ENCODE data around the gene EPB41. TPM values are rescaled to one million over a fixed set of nuclear protein-coding genes. Genes with fewer than 3 reads are reported as not detected.

Gene EPB41
- total RNA-seq, 1 experiment from 2014 or later, result 40.7 TPM

DNA sequence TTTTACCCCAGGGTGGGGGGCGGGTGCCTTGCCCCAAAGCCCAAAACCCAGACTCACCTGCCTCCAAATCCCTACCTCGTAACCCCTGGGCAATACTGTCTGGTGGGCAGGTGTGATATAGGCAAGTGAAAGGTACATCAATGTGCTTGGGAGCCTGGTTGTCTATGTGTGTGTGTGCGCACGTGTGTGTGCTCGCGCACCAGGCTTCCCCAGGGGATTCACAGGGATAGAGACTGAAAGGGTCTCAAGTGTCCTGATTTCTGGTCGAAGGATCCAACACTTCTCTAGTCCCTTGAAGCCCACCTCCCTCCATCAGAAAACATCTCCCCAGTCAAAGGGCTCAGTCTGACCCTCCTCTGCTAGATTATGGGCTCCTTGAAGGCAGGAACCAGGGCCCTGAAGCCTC lies 28.9 kb upstream of the EPB41 start:
- intact Hi-C loops (cut with micrococcal nuclease; ENCODE audit: unreplicated experiment), result no loop called here
- BruUV-seq (replicated peaks), result no TSS peak

GRCh38 chr1:28885977-28886730 lies 28.2 kb upstream of the EPB41 start:
- intact Hi-C loops (cut with micrococcal nuclease; ENCODE audit: unreplicated experiment), result no loop called here
- CTCF ChIA-PET, result no interaction called here
- Mint-ChIP-seq H3K9me3 (ENCODE audit: low read depth, unreplicated experiment) (no peaks in the 10 kb centered on the region), H3K27me3 (ENCODE audit: unreplicated experiment) (no peaks in the 10 kb centered on the region), H3K4me1 (ENCODE audit: low read depth, unreplicated experiment) (peaks cover 37% of the 10 kb centered on the region), H3K4me3 (ENCODE audit: low read depth, unreplicated experiment) (peak overlapping the region; percentile 92), H3K27ac (ENCODE audit: unreplicated experiment) (peak overlapping the region; percentile 78), H3K36me3 (ENCODE audit: insufficient read depth, unreplicated experiment) (peaks cover 36% of the 10 kb centered on the region)
- DNase-seq, result no peak
- BruUV-seq (replicated peaks), result no TSS peak
- no peak for TF ChIP-seq CTCF (IDR thresholded peaks at IDR 0.05; ENCODE audit: unreplicated experiment)

More for the DNA sequence above, 28.9 kb upstream of the EPB41 start:
- H3K9me3 Mint-ChIP-seq (ENCODE audit: low read depth, unreplicated experiment), result no peaks in the 10 kb centered on the region
- no peak for DNase-seq
- H3K4me1 Mint-ChIP-seq (ENCODE audit: low read depth, unreplicated experiment), result peaks cover 37% of the 10 kb centered on the region
- CTCF ChIA-PET, result interaction anchor here (0.6 to 2.6 kb wide), 10 partner anchors 9 to 317 kb away, joined by 3 to 14 read pairs (median 4); partner anchors contain the start of gene EPB41
- H3K36me3 Mint-ChIP-seq (ENCODE audit: insufficient read depth, unreplicated experiment), result peaks cover 36% of the 10 kb centered on the region
- H3K27me3 Mint-ChIP-seq (ENCODE audit: unreplicated experiment), result no peaks in the 10 kb centered on the region
- H3K27ac Mint-ChIP-seq (ENCODE audit: unreplicated experiment), result peak overlapping the region; percentile 78
- no peak overlapping the region for H3K4me3 Mint-ChIP-seq (ENCODE audit: low read depth, unreplicated experiment)
- TF ChIP-seq CTCF (IDR thresholded peaks at IDR 0.05; ENCODE audit: unreplicated experiment), result no peak

GRCh38 chr1:28886731-28887418 lies 27.5 kb upstream of the EPB41 start:
- intact Hi-C loops (cut with micrococcal nuclease; ENCODE audit: unreplicated experiment), result no loop called here
- H3K9me3 Mint-ChIP-seq (ENCODE audit: low read depth, unreplicated experiment), result no peaks in the 10 kb centered on the region
- CTCF ChIA-PET, result interaction anchor here (1.5 kb wide), 1 partner anchor 147 kb away, joined by 4 read pairs; no protein-coding TSS in a partner anchor
- DNase-seq, result peak; percentile 93
- peaks cover 37% of the 10 kb centered on the region for H3K4me1 Mint-ChIP-seq (ENCODE audit: low read depth, unreplicated experiment)
- H3K4me3 Mint-ChIP-seq (ENCODE audit: low read depth, unreplicated experiment), result peak overlapping the region; percentile 92
- no peak for TF ChIP-seq CTCF (IDR thresholded peaks at IDR 0.05; ENCODE audit: unreplicated experiment)
- peaks cover 36% of the 10 kb centered on the region for H3K36me3 Mint-ChIP-seq (ENCODE audit: insufficient read depth, unreplicated experiment)
- no peaks in the 10 kb centered on the region for H3K27me3 Mint-ChIP-seq (ENCODE audit: unreplicated experiment)
- peak overlapping the region; percentile 78 for H3K27ac Mint-ChIP-seq (ENCODE audit: unreplicated experiment)
- BruUV-seq (replicated peaks), result no TSS peak

GRCh38 chr1:28887419-28887834 lies 26.9 kb upstream of the EPB41 start:
- H3K9me3 Mint-ChIP-seq (ENCODE audit: low read depth, unreplicated experiment), result no peaks in the 10 kb centered on the region
- peaks cover 37% of the 10 kb centered on the region for H3K4me1 Mint-ChIP-seq (ENCODE audit: low read depth, unreplicated experiment)
- intact Hi-C loops (cut with micrococcal nuclease; ENCODE audit: unreplicated experiment), result no loop called here
- CTCF ChIA-PET, result interaction anchor here (1.5 kb wide), 1 partner anchor 146 kb away, joined by 4 read pairs; no protein-coding TSS in a partner anchor
- H3K27ac Mint-ChIP-seq (ENCODE audit: unreplicated experiment), result peak overlapping the region; percentile 90
- peak overlapping the region; percentile 92 for H3K4me3 Mint-ChIP-seq (ENCODE audit: low read depth, unreplicated experiment)
- DNase-seq, result peak; percentile 13
- TF ChIP-seq CTCF (IDR thresholded peaks at IDR 0.05; ENCODE audit: unreplicated experiment), result no peak
- H3K36me3 Mint-ChIP-seq (ENCODE audit: insufficient read depth, unreplicated experiment), result peaks cover 36% of the 10 kb centered on the region
- no TSS peak for BruUV-seq (replicated peaks)
- H3K27me3 Mint-ChIP-seq (ENCODE audit: unreplicated experiment), result no peaks in the 10 kb centered on the region
